Mesenchymal stem cell (in vitro differentiated cells and primary cell): ENCODE measurements around the gene NKAIN2.

Experiments used
- DNase-seq: peaks from one replicate; pipeline ENCODE4 v3.0.0-alpha.2; 2013
- H2AFZ ChIP-seq: one replicate; pipeline ENCODE4 v1.6.1; 2013; ENCODE audit warnings: low read depth, mild to moderate bottlenecking, control low read depth, inconsistent platforms, low read length, moderate library complexity
- H2AK5ac ChIP-seq: 2 replicates; pipeline ENCODE4 v1.6.1; 2013; ENCODE audit warnings: low read length, moderate library complexity, mild to moderate bottlenecking, inconsistent platforms; ENCODE audit not compliant: severe bottlenecking
- H2BK120ac ChIP-seq: one replicate; pipeline ENCODE4 v1.6.1; 2013; ENCODE audit warnings: low read depth, mild to moderate bottlenecking, inconsistent platforms, low read length, moderate library complexity
- H2BK12ac ChIP-seq, 2 experiments: one replicate each; pipeline ENCODE4 v1.6.1; 2013; ENCODE audit warnings: inconsistent platforms in 2 of 2, low read length in 2 of 2, mild to moderate bottlenecking in 2 of 2, moderate library complexity in 2 of 2, control low read depth in 1 of 2
- H2BK15ac ChIP-seq: one replicate; pipeline ENCODE4 v1.6.1; 2013; ENCODE audit warnings: mild to moderate bottlenecking, low read depth, inconsistent platforms; ENCODE audit not compliant: poor library complexity, severe bottlenecking
- H2BK5ac ChIP-seq: 2 replicates; pipeline ENCODE4 v1.6.1; 2013; ENCODE audit warnings: low read depth, mild to moderate bottlenecking, low read length, control low read depth, inconsistent platforms; ENCODE audit not compliant: poor library complexity, severe bottlenecking
- H3K14ac ChIP-seq, 2 experiments: one replicate each; pipeline ENCODE4 v1.6.1; 2013; ENCODE audit warnings: inconsistent platforms in 2 of 2, low read length in 2 of 2, control low read depth in 1 of 2, mild to moderate bottlenecking in 1 of 2, moderate library complexity in 1 of 2
- H3K18ac ChIP-seq, 2 experiments: one replicate each; pipeline ENCODE4 v1.6.1; 2013; ENCODE audit warnings: inconsistent platforms in 2 of 2, low read length in 2 of 2, control low read depth in 1 of 2, low read depth in 1 of 2, mild to moderate bottlenecking in 1 of 2
- H3K23ac ChIP-seq, 2 experiments: one replicate each; pipeline ENCODE4 v1.6.1; 2013; ENCODE audit warnings: inconsistent platforms in 2 of 2, low read length in 2 of 2, mild to moderate bottlenecking in 2 of 2, moderate library complexity in 2 of 2, control low read depth in 1 of 2
- H3K27ac ChIP-seq: 2 replicates; pipeline ENCODE4 v1.5.1; 2013; ENCODE audit warnings: mild to moderate bottlenecking, moderate library complexity, low read length, control low read depth, inconsistent platforms; ENCODE audit not compliant: poor library complexity, severe bottlenecking
- H3K27me3 ChIP-seq, 2 experiments: 2 replicates each; pipeline versions ENCODE4 v1.6.1 to v1.7.0; 2013; ENCODE audit warnings: low read length in 2 of 2, mild to moderate bottlenecking in 2 of 2, moderate library complexity in 2 of 2, control low read depth in 1 of 2, inconsistent platforms in 1 of 2; ENCODE audit not compliant: control insufficient read depth in 1 of 2, insufficient read depth in 1 of 2
- H3K36me3 ChIP-seq, 2 experiments: 2 replicates each; pipeline versions ENCODE4 v1.6.1 to v1.7.0; 2013; ENCODE audit warnings: low read length in 2 of 2, control low read depth in 1 of 2, inconsistent platforms in 1 of 2, low read depth in 1 of 2, mild to moderate bottlenecking in 1 of 2; ENCODE audit not compliant: insufficient read depth in 2 of 2, control insufficient read depth in 1 of 2
- H3K4ac ChIP-seq, 2 experiments: one replicate each; pipeline ENCODE4 v1.6.1; 2013; ENCODE audit warnings: inconsistent platforms in 2 of 2, low read length in 2 of 2, mild to moderate bottlenecking in 2 of 2, moderate library complexity in 2 of 2, control low read depth in 1 of 2, low read depth in 1 of 2
- H3K4me1 ChIP-seq: 2 replicates; pipeline ENCODE4 v1.6.1; 2013; ENCODE audit warnings: low read depth, low read length, control low read depth; ENCODE audit not compliant: control insufficient read depth, insufficient read depth
- H3K4me2 ChIP-seq: 2 replicates; pipeline ENCODE4 v1.6.1; 2013; ENCODE audit warnings: low read length, mild to moderate bottlenecking, inconsistent platforms; ENCODE audit not compliant: poor library complexity, severe bottlenecking
- H3K4me3 ChIP-seq, 2 experiments: 2 replicates each; pipeline versions ENCODE4 v1.5.1 to v1.7.0; 2013; ENCODE audit warnings: low read length in 2 of 2, mild to moderate bottlenecking in 2 of 2, control low read depth in 1 of 2, low read depth in 1 of 2; ENCODE audit not compliant: insufficient read depth in 1 of 2
- H3K79me1 ChIP-seq: replicated peaks from 2 replicates; pipeline ENCODE4 v1.6.1; 2013; ENCODE audit warnings: mild to moderate bottlenecking, control low read depth, low read length, inconsistent platforms; ENCODE audit not compliant: poor library complexity, severe bottlenecking
- H3K9ac ChIP-seq: 2 replicates; pipeline ENCODE4 v1.7.0; 2013; ENCODE audit warnings: mild to moderate bottlenecking, low read length, moderate library complexity
- H3K9me3 ChIP-seq: 2 replicates; pipeline ENCODE4 v1.7.0; 2013; ENCODE audit warnings: mild to moderate bottlenecking, low read length; ENCODE audit not compliant: control insufficient read depth
- H4K8ac ChIP-seq: one replicate; pipeline ENCODE4 v1.6.1; 2013; ENCODE audit warnings: inconsistent platforms, mild to moderate bottlenecking, low read length, moderate library complexity
- H4K91ac ChIP-seq: one replicate; pipeline ENCODE4 v1.6.1; 2013; ENCODE audit warnings: mild to moderate bottlenecking, low read length, inconsistent platforms
- WGBS: methylation state at CpG from one replicate; pipeline ENCODE4 v1.1.7; 2013; ENCODE audit warnings: mixed read lengths; 5-methylcytosine and 5-hydroxymethylcytosine counted together

The NKAIN2 gene

DNA sequence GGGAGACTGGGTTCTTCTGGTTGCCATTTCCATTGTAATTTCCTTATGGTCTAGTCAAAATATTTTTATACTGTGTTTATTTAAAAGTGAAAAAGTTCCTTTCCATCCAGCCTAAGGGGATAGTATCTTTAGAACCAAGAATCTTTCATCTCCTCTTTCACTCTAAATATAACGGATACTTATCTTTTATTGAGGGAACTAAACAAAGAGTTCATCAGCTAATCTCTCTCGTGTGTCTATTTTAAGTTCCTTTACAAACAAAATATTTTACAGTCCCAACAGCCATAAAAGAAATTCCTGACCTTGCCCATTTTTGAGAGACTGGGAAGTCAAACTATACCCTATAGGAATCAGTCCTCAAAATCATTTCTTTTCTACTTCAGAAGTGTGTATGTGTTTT, 232.7 kb downstream of the NKAIN2 start:
- H2BK120ac ChIP-seq = no peak overlapping the region
- H2BK5ac ChIP-seq = no peak overlapping the region
- DNase-seq = no peak
- no peak overlapping the region for H2BK12ac ChIP-seq
- H3K18ac ChIP-seq = no peak overlapping the region
- no peak overlapping the region for H2AFZ ChIP-seq
- no peak overlapping the region for H3K23ac ChIP-seq
- no peaks in the 10 kb centered on the region for H3K79me1 ChIP-seq
- H2AK5ac ChIP-seq = no peak overlapping the region
- WGBS = 51% methylated on average over 2 of the region's 2 CpGs
- H3K4me2 ChIP-seq = no peak overlapping the region
- no peaks in the 10 kb centered on the region for H3K27me3 ChIP-seq
- H4K8ac ChIP-seq = no peak overlapping the region
- H3K9ac ChIP-seq = no peak overlapping the region
- no peak overlapping the region for H4K91ac ChIP-seq
- no peaks in the 10 kb centered on the region for H3K9me3 ChIP-seq
- H2BK15ac ChIP-seq = no peak overlapping the region
- no peaks in the 10 kb centered on the region for H3K4me1 ChIP-seq
- H3K4ac ChIP-seq = no peak overlapping the region
- H3K14ac ChIP-seq = no peak overlapping the region
- no peak overlapping the region for H3K27ac ChIP-seq
- H3K4me3 ChIP-seq = no peak overlapping the region
- H3K36me3 ChIP-seq = no peaks in the 10 kb centered on the region

DNA sequence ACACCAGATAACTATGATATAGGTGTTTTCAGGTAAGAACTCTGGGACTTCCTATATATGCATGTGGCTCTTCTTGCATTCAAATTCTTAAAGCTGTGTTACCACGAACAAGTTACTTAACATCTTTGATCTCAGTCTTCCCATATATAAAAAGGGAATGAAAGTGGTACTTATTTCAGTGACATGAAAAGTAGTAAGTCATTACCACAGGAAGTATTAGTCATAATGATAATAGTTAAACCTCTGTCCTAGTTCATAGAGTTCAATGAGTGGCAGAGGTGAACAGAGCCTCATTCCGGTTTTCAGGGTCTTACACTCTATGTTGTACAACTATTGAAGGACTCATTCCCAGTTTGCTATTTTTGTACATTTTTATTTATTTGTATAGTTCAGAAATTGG, 237.0 kb downstream of the NKAIN2 start:
- H3K4ac ChIP-seq = no peak overlapping the region
- H2BK15ac ChIP-seq = no peak overlapping the region
- H3K9ac ChIP-seq = no peak overlapping the region
- DNase-seq = no peak
- no peak overlapping the region for H3K27ac ChIP-seq
- H2BK5ac ChIP-seq = no peak overlapping the region
- H4K91ac ChIP-seq = no peak overlapping the region
- no peak overlapping the region for H3K4me2 ChIP-seq
- H3K23ac ChIP-seq = no peak overlapping the region
- H2BK12ac ChIP-seq = no peak overlapping the region
- no peaks in the 10 kb centered on the region for H3K79me1 ChIP-seq
- no peak overlapping the region for H2AK5ac ChIP-seq
- no peaks in the 10 kb centered on the region for H3K9me3 ChIP-seq
- H3K4me3 ChIP-seq = no peak overlapping the region
- H2BK120ac ChIP-seq = no peak overlapping the region
- H3K27me3 ChIP-seq = no peaks in the 10 kb centered on the region
- no peaks in the 10 kb centered on the region for H3K36me3 ChIP-seq
- no peak overlapping the region for H4K8ac ChIP-seq
- no peak overlapping the region for H3K18ac ChIP-seq
- no peak overlapping the region for H2AFZ ChIP-seq
- H3K4me1 ChIP-seq = no peaks in the 10 kb centered on the region
- no CpG with 5 or more reads among the region's 2 CpGs for WGBS
- H3K14ac ChIP-seq = no peak overlapping the region

DNA sequence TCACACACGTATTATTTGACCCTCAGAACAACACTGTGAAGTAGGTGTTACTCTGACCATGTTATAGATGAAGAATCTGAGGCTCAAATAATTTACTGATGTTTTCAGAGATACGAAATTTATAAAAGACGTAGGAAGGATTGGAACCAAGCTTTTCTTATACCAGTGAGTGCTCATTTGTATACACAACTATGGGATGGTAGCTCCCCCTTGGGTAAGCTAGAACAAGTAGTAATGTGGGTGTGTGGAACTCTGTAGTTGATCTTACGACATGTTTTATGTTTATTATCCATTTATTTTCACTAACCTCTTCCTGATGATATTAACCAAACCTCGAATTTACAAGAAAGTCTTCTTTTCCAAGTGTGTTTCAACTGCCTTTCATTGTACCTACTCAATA, 248.5 kb downstream of the NKAIN2 start:
- H3K27ac ChIP-seq = no peak overlapping the region
- no peak overlapping the region for H2BK5ac ChIP-seq
- H3K4me2 ChIP-seq = no peak overlapping the region
- no peaks in the 10 kb centered on the region for H3K9me3 ChIP-seq
- no peak overlapping the region for H3K9ac ChIP-seq
- no peak overlapping the region for H2BK15ac ChIP-seq
- no peak overlapping the region for H2AK5ac ChIP-seq
- H3K18ac ChIP-seq = no peak overlapping the region
- no peaks in the 10 kb centered on the region for H3K4me1 ChIP-seq
- no peaks in the 10 kb centered on the region for H3K27me3 ChIP-seq
- no peak overlapping the region for H2AFZ ChIP-seq
- no peak for DNase-seq
- H4K91ac ChIP-seq = no peak overlapping the region
- H3K14ac ChIP-seq = no peak overlapping the region
- 91% methylated on average over 3 of the region's 5 CpGs for WGBS
- no peak overlapping the region for H3K4ac ChIP-seq
- no peak overlapping the region for H2BK12ac ChIP-seq
- H3K4me3 ChIP-seq = no peak overlapping the region
- H3K23ac ChIP-seq = no peak overlapping the region
- no peak overlapping the region for H2BK120ac ChIP-seq
- H3K79me1 ChIP-seq = no peaks in the 10 kb centered on the region
- no peak overlapping the region for H4K8ac ChIP-seq
- no peaks in the 10 kb centered on the region for H3K36me3 ChIP-seq

DNA sequence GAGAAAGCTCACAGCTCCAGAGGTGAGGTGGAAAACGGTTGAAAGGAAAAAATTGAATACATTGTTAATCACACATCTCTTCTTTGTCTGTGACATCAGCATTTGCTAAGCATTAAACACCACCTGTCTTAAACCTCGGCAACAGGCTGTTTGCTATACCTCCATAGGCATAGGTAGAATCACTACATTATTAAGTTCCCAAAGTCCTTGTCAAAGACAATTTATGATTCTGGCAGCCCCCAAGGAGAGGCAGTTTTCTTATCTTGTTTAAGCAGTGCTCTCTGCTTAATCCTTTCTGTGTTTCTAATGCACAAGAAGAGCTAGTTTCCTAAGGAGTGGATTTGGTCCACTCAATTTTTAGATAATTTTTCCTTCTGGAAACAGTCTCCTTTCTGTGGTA, 249.7 kb downstream of the NKAIN2 start:
- Histone ChIP-seq H2BK15ac (no peak overlapping the region), H3K36me3 (no peaks in the 10 kb centered on the region), H3K9me3 (no peaks in the 10 kb centered on the region), H3K4me2 (no peak overlapping the region), H3K14ac (no peak overlapping the region), H3K4me1 (no peaks in the 10 kb centered on the region), H3K4ac (no peak overlapping the region), H2AK5ac (no peak overlapping the region), H3K4me3 (no peak overlapping the region), H3K9ac (no peak overlapping the region), H4K91ac (no peak overlapping the region), H3K23ac (no peak overlapping the region), H3K27ac (no peak overlapping the region), H2BK120ac (no peak overlapping the region), H4K8ac (no peak overlapping the region), H3K79me1 (no peaks in the 10 kb centered on the region), H2AFZ (no peak overlapping the region), H2BK12ac (no peak overlapping the region), H3K27me3 (no peaks in the 10 kb centered on the region), H2BK5ac (no peak overlapping the region), H3K18ac (no peak overlapping the region)
- no peak for DNase-seq
- WGBS = 97% methylated on average over 2 of the region's 2 CpGs
